ENCODE results near the gene C10orf67. TPM values are rescaled to one million over a fixed set of nuclear protein-coding genes. Genes with fewer than 3 reads are reported as not detected.
"Not testable (repeated sequence)": the region's sequence is repeated elsewhere in the genome, so short reads cannot be mapped to it uniquely, and the experiment has no call there.

C10orf67 gene
- total RNA-seq, 1 experiment from 2014 or later, result 0.18 TPM

GRCh38 chr10:23326544-23327307 lies 17.9 kb downstream of the C10orf67 start:
- no peak for DNase-seq (ENCODE audit: low spot score)

GRCh38 chr10:23325132-23325531 lies 19.5 kb downstream of the C10orf67 start:
- no peak for DNase-seq (ENCODE audit: low spot score)

GRCh38 chr10:23324351-23324750 lies 20.2 kb downstream of the C10orf67 start:
- no peak for DNase-seq (ENCODE audit: low spot score)

GRCh38 chr10:23322082-23322481 lies 22.5 kb downstream of the C10orf67 start:
- DNase-seq (ENCODE audit: low spot score), result no peak

GRCh38 chr10:23319835-23320234 lies 24.8 kb downstream of the C10orf67 start:
- no peak for DNase-seq (ENCODE audit: low spot score)

- DNase-seq (ENCODE audit: low spot score), result no peak
These were observed 26.2 kb downstream of the C10orf67 start for GRCh38 chr10:23318359-23318758.

- DNase-seq (ENCODE audit: low spot score), result no peak
These were observed 27.2 kb downstream of the C10orf67 start for GRCh38 chr10:23317416-23317815.

GRCh38 chr10:23316406-23316805 lies 28.2 kb downstream of the C10orf67 start:
- DNase-seq (ENCODE audit: low spot score), result no peak

GRCh38 chr10:23315966-23316365 lies 28.6 kb downstream of the C10orf67 start:
- no peak for DNase-seq (ENCODE audit: low spot score)

GRCh38 chr10:23314835-23315239 lies 29.8 kb downstream of the C10orf67 start:
- peak; percentile 86 for DNase-seq (ENCODE audit: low spot score)

GRCh38 chr10:23311034-23311433 lies 33.6 kb downstream of the C10orf67 start:
- DNase-seq (ENCODE audit: low spot score), result no peak

GRCh38 chr10:23310404-23310803 lies 34.2 kb downstream of the C10orf67 start:
- no peak for DNase-seq (ENCODE audit: low spot score)

GRCh38 chr10:23299961-23300360 lies 44.6 kb downstream of the C10orf67 start:
- DNase-seq (ENCODE audit: low spot score), result not testable (repeated sequence)

GRCh38 chr10:23294638-23295247 lies 49.9 kb downstream of the C10orf67 start:
- peak; percentile 19 for DNase-seq (ENCODE audit: low spot score)

GRCh38 chr10:23293973-23294590 lies 50.5 kb downstream of the C10orf67 start:
- no peak for DNase-seq (ENCODE audit: low spot score)

- DNase-seq (ENCODE audit: low spot score), result peak; percentile 60
These were observed 51.4 kb downstream of the C10orf67 start for GRCh38 chr10:23293145-23293724.

GRCh38 chr10:23291551-23292334 lies 52.9 kb downstream of the C10orf67 start:
- DNase-seq (ENCODE audit: low spot score), result no peak

GRCh38 chr10:23284674-23285335 lies 59.8 kb downstream of the C10orf67 start:
- no peak for DNase-seq (ENCODE audit: low spot score)

- no peak for DNase-seq (ENCODE audit: low spot score)
These were observed 60.4 kb downstream of the C10orf67 start for GRCh38 chr10:23284155-23284554.

GRCh38 chr10:23283680-23284079 lies 60.9 kb downstream of the C10orf67 start:
- DNase-seq (ENCODE audit: low spot score), result no peak

GRCh38 chr10:23281044-23281433 lies 63.6 kb downstream of the C10orf67 start:
- DNase-seq (ENCODE audit: low spot score), result no peak
